Activated CD4-positive, alpha-beta T cell treated with anti-CD3 and anti-CD28 coated beads, Interleukin-2, amount 10 ng/mL, durations not matched to agents 7 days and 5 days (primary cell): Measurements from ENCODE around the gene DNAJC15. TPM values are rescaled to one million over a fixed set of nuclear protein-coding genes. Genes with fewer than 3 reads are reported as not detected.
A peak's percentile ranks its signal among the peaks of the same experiment; 100 is the strongest.

Experiments used
- CTCF ChIA-PET: fragments of 350-600 bp; sonication (Branson Sonifier 250); formaldehyde crosslinking; loops from one replicate; lab custom pipeline; 2021; ENCODE audit warnings: antibody characterized with exemption; lab: Charles Lee
- POLR2A ChIA-PET: fragments of 350-600 bp; sonication (Branson Sonifier 250); formaldehyde crosslinking; loops from one replicate; lab custom pipeline; 2021; ENCODE audit warnings: antibody characterized with exemption; lab: Charles Lee
- DNase-seq: peaks from one replicate; pipeline ENCODE4 v3.0.0-alpha.2; 2020
- H3K27ac Mint-ChIP-seq: one replicate; pipeline ENCODE4 v1.8.0; 2021; ENCODE audit warnings: mild to moderate bottlenecking, moderate library complexity, mixed read lengths
- H3K27me3 Mint-ChIP-seq: one replicate; pipeline ENCODE4 v1.8.0; 2021; ENCODE audit warnings: mixed read lengths
- H3K36me3 Mint-ChIP-seq: one replicate; pipeline ENCODE4 v1.8.0; 2021; ENCODE audit warnings: low read depth, mixed read lengths
- H3K4me1 Mint-ChIP-seq: one replicate; pipeline ENCODE4 v1.8.0; 2021; ENCODE audit warnings: mixed read lengths
- H3K4me3 Mint-ChIP-seq: one replicate; pipeline ENCODE4 v1.8.0; 2021; ENCODE audit warnings: mild to moderate bottlenecking, moderate library complexity, mixed read lengths
- H3K9me3 Mint-ChIP-seq: one replicate; pipeline ENCODE4 v1.8.0; 2021; ENCODE audit warnings: mixed read lengths
- total RNA-seq, 2 experiments: library from RNA; stranded (reverse); gene quantifications; one replicate each; pipeline ENCODE4 v1.2.3, GENCODE V29; 2021

Gene DNAJC15
- total RNA-seq, 2 experiments from 2014 or later: 12.5 to 18.5 TPM

- ChIA-PET CTCF (no interaction called here), POLR2A (no interaction called here)
- no peak for DNase-seq
- Mint-ChIP-seq H3K27ac (no peak overlapping the region), H3K9me3 (peaks cover 6% of the 10 kb centered on the region), H3K36me3 (peaks cover 44% of the 10 kb centered on the region), H3K4me3 (no peak overlapping the region), H3K4me1 (peaks cover 32% of the 10 kb centered on the region), H3K27me3 (no peaks in the 10 kb centered on the region)
These were observed 54.5 kb downstream of the DNAJC15 start for GRCh38 chr13:43077906-43078305.

DNA sequence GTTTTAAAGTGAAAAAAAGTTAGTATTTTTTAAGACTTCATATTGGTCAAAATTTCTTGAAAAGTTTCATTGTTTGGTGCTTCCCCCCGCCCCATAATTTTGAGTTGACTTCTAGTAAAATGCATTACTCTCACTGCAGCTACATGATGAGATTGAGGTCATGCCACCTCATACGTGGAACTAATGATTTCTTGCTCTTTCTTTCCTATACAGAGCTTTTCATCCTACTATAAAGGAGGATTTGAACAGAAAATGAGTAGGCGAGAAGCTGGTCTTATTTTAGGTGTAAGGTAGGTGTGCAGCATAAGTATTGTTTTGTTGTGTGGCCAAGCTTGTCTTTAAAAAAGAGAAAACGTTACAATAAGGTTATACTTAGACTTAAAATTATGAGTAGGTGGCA, 55.0 kb downstream of the DNAJC15 start:
- Mint-ChIP-seq H3K9me3 (peaks cover 6% of the 10 kb centered on the region), H3K27me3 (no peaks in the 10 kb centered on the region), H3K4me1 (peaks cover 32% of the 10 kb centered on the region), H3K27ac (no peak overlapping the region), H3K4me3 (no peak overlapping the region), H3K36me3 (peaks cover 41% of the 10 kb centered on the region)
- ChIA-PET POLR2A (no interaction called here), CTCF (no interaction called here)
- DNase-seq: no peak

GRCh38 chr13:43079392-43079931, 56.1 kb downstream of the DNAJC15 start:
- POLR2A ChIA-PET: interaction anchor here (0.6 kb wide), 1 partner anchor 512 kb away, joined by 3 read pairs; no protein-coding TSS in a partner anchor
- Mint-ChIP-seq H3K9me3 (peaks cover 6% of the 10 kb centered on the region), H3K36me3 (peaks cover 41% of the 10 kb centered on the region), H3K27ac (no peak overlapping the region), H3K4me1 (peaks cover 32% of the 10 kb centered on the region), H3K4me3 (no peak overlapping the region), H3K27me3 (no peaks in the 10 kb centered on the region)
- DNase-seq: no peak
- CTCF ChIA-PET: no interaction called here

GRCh38 chr13:43080199-43080598, 56.8 kb downstream of the DNAJC15 start:
- Mint-ChIP-seq H3K4me1 (peaks cover 26% of the 10 kb centered on the region), H3K36me3 (peaks cover 41% of the 10 kb centered on the region), H3K4me3 (no peak overlapping the region), H3K9me3 (peaks cover 6% of the 10 kb centered on the region), H3K27ac (peak overlapping the region; percentile 31), H3K27me3 (no peaks in the 10 kb centered on the region)
- DNase-seq: no peak
- POLR2A ChIA-PET: interaction anchor here (0.6 kb wide), 1 partner anchor 511 kb away, joined by 3 read pairs; no protein-coding TSS in a partner anchor
- CTCF ChIA-PET: no interaction called here

GRCh38 chr13:43081866-43082265, 58.5 kb downstream of the DNAJC15 start:
- ChIA-PET CTCF (interaction anchor here (1.4 kb wide), 1 partner anchor 13 kb away, joined by 6 read pairs; no protein-coding TSS in a partner anchor), POLR2A (no interaction called here)
- Mint-ChIP-seq H3K36me3 (peaks cover 40% of the 10 kb centered on the region), H3K27ac (no peak overlapping the region), H3K9me3 (peaks cover 6% of the 10 kb centered on the region), H3K4me3 (no peak overlapping the region), H3K27me3 (no peaks in the 10 kb centered on the region), H3K4me1 (peaks cover 11% of the 10 kb centered on the region)
- DNase-seq: no peak

DNA sequence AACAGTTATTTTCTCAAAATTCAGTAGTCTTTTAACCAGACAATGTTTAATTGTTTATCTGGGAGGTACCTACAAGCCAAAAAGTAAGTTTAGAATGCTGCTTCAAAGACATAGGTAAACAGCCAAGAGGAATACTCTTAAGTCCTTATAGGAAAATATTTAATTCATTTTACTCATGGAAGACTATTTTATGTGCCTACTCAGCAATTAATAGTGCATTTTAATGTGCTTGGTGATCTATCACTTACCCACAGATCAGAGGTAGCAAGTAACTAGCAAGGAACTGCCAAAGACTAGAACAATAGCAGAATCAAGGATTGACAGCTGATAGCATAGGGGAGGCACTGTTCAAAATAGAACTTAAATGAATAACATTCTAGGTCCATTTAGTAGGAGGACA, 60.4 kb downstream of the DNAJC15 start:
- CTCF ChIA-PET: interaction anchor here (0.6 kb wide), 1 partner anchor 1567 kb away, joined by 3 read pairs; no protein-coding TSS in a partner anchor
- H3K27me3 Mint-ChIP-seq: no peaks in the 10 kb centered on the region
- DNase-seq: no peak
- POLR2A ChIA-PET: no interaction called here
- H3K4me1 Mint-ChIP-seq: peaks cover 9% of the 10 kb centered on the region
- H3K4me3 Mint-ChIP-seq: no peak overlapping the region
- H3K9me3 Mint-ChIP-seq: peaks cover 7% of the 10 kb centered on the region
- H3K27ac Mint-ChIP-seq: no peak overlapping the region
- peaks cover 42% of the 10 kb centered on the region for H3K36me3 Mint-ChIP-seq

DNA sequence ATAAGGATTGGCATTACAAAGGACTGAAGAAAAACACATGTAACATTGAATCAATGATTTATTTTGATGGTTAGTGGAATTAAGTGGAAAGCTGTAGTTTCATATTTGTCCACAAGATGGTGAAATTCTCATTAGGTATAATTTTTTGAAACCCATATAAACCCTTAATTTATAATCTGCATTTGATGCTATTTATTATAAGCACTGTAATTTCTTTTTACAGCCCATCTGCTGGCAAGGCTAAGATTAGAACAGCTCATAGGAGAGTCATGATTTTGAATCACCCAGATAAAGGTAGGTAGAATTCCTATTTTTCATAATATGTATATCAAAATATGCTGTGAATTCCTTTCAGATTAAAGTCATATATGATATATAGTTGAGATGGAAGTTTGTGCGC, 62.2 kb downstream of the DNAJC15 start:
- CTCF ChIA-PET: interaction anchor here (0.9 to 2.7 kb wide), 3 partner anchors 9 to 27 kb away, joined by 3 to 6 read pairs (median 3); no protein-coding TSS in a partner anchor
- no peak overlapping the region for H3K4me3 Mint-ChIP-seq
- POLR2A ChIA-PET: no interaction called here
- H3K27me3 Mint-ChIP-seq: no peaks in the 10 kb centered on the region
- H3K9me3 Mint-ChIP-seq: peaks cover 6% of the 10 kb centered on the region
- peaks cover 9% of the 10 kb centered on the region for H3K4me1 Mint-ChIP-seq
- DNase-seq: no peak
- H3K36me3 Mint-ChIP-seq: peaks cover 43% of the 10 kb centered on the region
- H3K27ac Mint-ChIP-seq: no peak overlapping the region

- ChIA-PET CTCF (interaction anchor here (2.7 kb wide), 1 partner anchor 10 kb away, joined by 6 read pairs; no protein-coding TSS in a partner anchor), POLR2A (no interaction called here)
- Mint-ChIP-seq H3K36me3 (peaks cover 37% of the 10 kb centered on the region), H3K9me3 (peaks cover 6% of the 10 kb centered on the region), H3K4me3 (no peak overlapping the region), H3K4me1 (peaks cover 9% of the 10 kb centered on the region), H3K27ac (no peak overlapping the region), H3K27me3 (no peaks in the 10 kb centered on the region)
- no peak for DNase-seq
These were observed 62.8 kb downstream of the DNAJC15 start for GRCh38 chr13:43086181-43086580.

DNA sequence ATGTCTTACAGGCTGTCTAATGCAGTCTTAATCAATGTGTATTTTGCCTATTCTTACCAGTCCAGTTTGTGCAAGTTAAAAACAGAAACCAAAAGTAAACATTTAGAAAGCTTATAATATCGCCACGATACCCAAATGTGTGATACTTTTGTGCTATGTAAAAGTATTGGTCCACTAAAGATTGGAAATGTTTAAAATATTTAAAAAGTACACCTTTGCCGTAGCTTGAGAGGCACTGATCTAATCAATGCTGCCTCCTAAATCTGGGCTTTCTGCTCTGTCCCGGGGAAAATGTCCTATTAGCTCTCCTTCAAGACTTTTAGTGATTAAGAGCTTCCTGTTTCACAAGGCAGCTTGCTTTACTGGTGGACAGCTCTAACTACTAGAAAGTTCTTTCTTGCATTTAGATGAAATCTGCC, 64.7 kb downstream of the DNAJC15 start:
- CTCF ChIA-PET: interaction anchor here (1.2 to 2.7 kb wide), 2 partner anchors 8 to 30 kb away, joined by 5 to 6 read pairs; no protein-coding TSS in a partner anchor
- H3K4me1 Mint-ChIP-seq: peaks cover 9% of the 10 kb centered on the region
- no peaks in the 10 kb centered on the region for H3K27me3 Mint-ChIP-seq
- no peak for DNase-seq
- peak overlapping the region; percentile 60 for H3K27ac Mint-ChIP-seq
- POLR2A ChIA-PET: no interaction called here
- H3K4me3 Mint-ChIP-seq: peak overlapping the region; percentile 21
- H3K9me3 Mint-ChIP-seq: peaks cover 6% of the 10 kb centered on the region
- peaks cover 38% of the 10 kb centered on the region for H3K36me3 Mint-ChIP-seq

GRCh38 chr13:43089912-43090498, 66.6 kb downstream of the DNAJC15 start:
- no peak for DNase-seq
- Mint-ChIP-seq H3K36me3 (peaks cover 39% of the 10 kb centered on the region), H3K4me3 (no peak overlapping the region), H3K27me3 (no peaks in the 10 kb centered on the region), H3K9me3 (peaks cover 6% of the 10 kb centered on the region), H3K4me1 (peaks cover 19% of the 10 kb centered on the region), H3K27ac (no peak overlapping the region)
- POLR2A ChIA-PET: no interaction called here
- CTCF ChIA-PET: no interaction called here

- no peaks in the 10 kb centered on the region for H3K27me3 Mint-ChIP-seq
- POLR2A ChIA-PET: interaction anchor here (0.7 kb wide), 1 partner anchor 70 kb away, joined by 4 read pairs; no protein-coding TSS in a partner anchor
- H3K27ac Mint-ChIP-seq: no peak overlapping the region
- H3K4me1 Mint-ChIP-seq: peaks cover 14% of the 10 kb centered on the region
- no peaks in the 10 kb centered on the region for H3K9me3 Mint-ChIP-seq
- CTCF ChIA-PET: interaction anchor here (0.6 to 2.0 kb wide), 2 partner anchors 13 to 735 kb away, joined by 3 to 6 read pairs; no protein-coding TSS in a partner anchor
- H3K36me3 Mint-ChIP-seq: peaks cover 28% of the 10 kb centered on the region
- no peak overlapping the region for H3K4me3 Mint-ChIP-seq
- DNase-seq: no peak
These were observed 71.5 kb downstream of the DNAJC15 start for GRCh38 chr13:43094901-43095300.

GRCh38 chr13:43095771-43096719, 72.7 kb downstream of the DNAJC15 start:
- CTCF ChIA-PET: interaction anchor here (1.6 to 2.0 kb wide), 2 partner anchors 9 to 14 kb away, joined by 6 read pairs; no protein-coding TSS in a partner anchor
- Mint-ChIP-seq H3K4me1 (peaks cover 19% of the 10 kb centered on the region), H3K4me3 (no peak overlapping the region), H3K27me3 (no peaks in the 10 kb centered on the region), H3K36me3 (peaks cover 30% of the 10 kb centered on the region), H3K27ac (no peak overlapping the region), H3K9me3 (peaks cover 5% of the 10 kb centered on the region)
- no peak for DNase-seq
- POLR2A ChIA-PET: no interaction called here
